Neural cell (in vitro differentiated cells): ENCODE measurements around the gene CPNE9.

Experiments used
- CTCF ChIP-seq: fragments of 450-650 bp; IDR thresholded peaks from 2 replicates; pipeline ENCODE4 v1.5.1; 2014; ENCODE audit warnings: antibody characterized with exemption, mild to moderate bottlenecking, moderate library complexity; ENCODE audit not compliant: poor library complexity, severe bottlenecking
- EP300 ChIP-seq: fragments of 450-650 bp; conservative IDR thresholded peaks from 2 replicates; pipeline ENCODE4 v1.6.1; 2014; ENCODE audit warnings: antibody characterized with exemption, mild to moderate bottlenecking, moderate library complexity; ENCODE audit not compliant: poor library complexity, severe bottlenecking
- MXI1 ChIP-seq: fragments of 450-650 bp; conservative IDR thresholded peaks from 2 replicates; pipeline ENCODE4 v1.6.1; 2014; ENCODE audit warnings: antibody characterized with exemption, mild to moderate bottlenecking; ENCODE audit not compliant: poor library complexity, severe bottlenecking
- SMC3 ChIP-seq: fragments of 450-650 bp; conservative IDR thresholded peaks from 2 replicates; pipeline ENCODE4 v1.6.1; 2014; ENCODE audit warnings: antibody characterized with exemption, mild to moderate bottlenecking, moderate library complexity; ENCODE audit not compliant: poor library complexity

GRCh38 chr3:9760779-9761505 lies 57.3 kb downstream of the CPNE9 start:
- TF ChIP-seq CTCF (no peak), MXI1 (no peak), EP300 (no peak), SMC3 (no peak)
